GM13976 (cell line): ENCODE results near the gene CCDC175.

Experiments
- DNase-seq: peaks from one replicate; pipeline ENCODE4 v3.0.0; 2012; ENCODE audit warnings: low spot score
- CTCF ChIP-seq: IDR thresholded peaks from 2 replicates; pipeline ENCODE4 v1.5.1; 2012; ENCODE audit warnings: borderline replicate concordance, mild to moderate bottlenecking; ENCODE audit not compliant: insufficient read depth; ENCODE audit errors: extremely low read depth, missing control alignments, control extremely low read depth
- in situ Hi-C: fragments of 300-500 bp; cut with MboI; formaldehyde crosslinking; loops from one replicate; pipeline ENCODE4 v1.12.0; 2022; ENCODE audit warnings: low sequenced_read_pairs, mixed read lengths, inconsistent platforms; ENCODE audit not compliant: unreplicated experiment

Gene CCDC175

GRCh38 chr14:59580911-59581310, 4.3 kb upstream of the CCDC175 start:
- DNase-seq, result no peak
- TF ChIP-seq CTCF, result no peak
- in situ Hi-C loops, result loop anchor here (10.0 kb wide), 1 partner anchor 456 kb away; no protein-coding TSS in a partner anchor

- in situ Hi-C loops, result no loop called here
- TF ChIP-seq CTCF, result no peak
Measured at GRCh38 chr14:59570122-59570521, 6.5 kb downstream of the CCDC175 start.

GRCh38 chr14:59566725-59567124, 9.9 kb downstream of the CCDC175 start:
- no peak for DNase-seq
- TF ChIP-seq CTCF, result no peak
- in situ Hi-C loops, result no loop called here

More at GRCh38 chr14:59570122-59570521, 6.5 kb downstream of the CCDC175 start:
- no peak for DNase-seq

- no peak for TF ChIP-seq CTCF
- in situ Hi-C loops, result no loop called here
- no peak for DNase-seq
Measured at GRCh38 chr14:59566296-59566695, 10.3 kb downstream of the CCDC175 start.

GRCh38 chr14:59565087-59565486, 11.5 kb downstream of the CCDC175 start:
- no peak for TF ChIP-seq CTCF
- in situ Hi-C loops, result no loop called here

GRCh38 chr14:59564366-59564765, 12.2 kb downstream of the CCDC175 start:
- in situ Hi-C loops, result no loop called here
- no peak for TF ChIP-seq CTCF
- no peak for DNase-seq

More at GRCh38 chr14:59565087-59565486, 11.5 kb downstream of the CCDC175 start:
- DNase-seq, result no peak

- in situ Hi-C loops, result no loop called here
- DNase-seq, result no peak
- no peak for TF ChIP-seq CTCF
Measured at GRCh38 chr14:59547310-59547709, 29.3 kb downstream of the CCDC175 start.
